SJCRH30 (cell line): ENCODE data around the gene RNF26. TPM values are rescaled to one million over a fixed set of nuclear protein-coding genes. Genes with fewer than 3 reads are reported as not detected.

ENCODE experiments used
- DNase-seq, 2 experiments: peaks; one replicate each; pipeline ENCODE4 v3.0.0-alpha.2; 2015 to 2020
- H3K27ac ChIP-seq: fragments of 250-450 bp; sonication (Bioruptor Pico); 2 replicates; pipeline ENCODE4 v1.5.1; 2020; ENCODE audit warnings: mild to moderate bottlenecking, moderate library complexity
- H3K27me3 ChIP-seq: fragments of 250-450 bp; sonication (Bioruptor Pico); 2 replicates; pipeline ENCODE4 v1.5.1; 2020; ENCODE audit warnings: mild to moderate bottlenecking, moderate library complexity
- H3K36me3 ChIP-seq: fragments of 250-450 bp; sonication (Bioruptor Pico); 2 replicates; pipeline ENCODE4 v1.5.1; 2020; ENCODE audit warnings: mild to moderate bottlenecking, moderate library complexity
- H3K4me1 ChIP-seq: fragments of 250-450 bp; sonication (Bioruptor Pico); 2 replicates; pipeline ENCODE4 v1.5.1; 2020; ENCODE audit warnings: mild to moderate bottlenecking, moderate library complexity
- H3K4me3 ChIP-seq: fragments of 250-450 bp; sonication (Bioruptor Pico); 2 replicates; pipeline ENCODE4 v1.5.1; 2020; ENCODE audit warnings: mild to moderate bottlenecking, moderate library complexity
- H3K9me3 ChIP-seq: fragments of 250-450 bp; sonication (Bioruptor Pico); replicated peaks from 2 replicates; pipeline ENCODE4 v1.5.1; 2020; ENCODE audit warnings: mild to moderate bottlenecking, moderate library complexity
- total RNA-seq: library from RNA; depleted of rRNA; stranded (reverse); fragments of >200 nt; shearing (Covaris generic); gene quantifications from 2 replicates; pipeline ENCODE4 v1.2.3, GENCODE V29; 2014; rRNA removed

The RNF26 gene
- total RNA-seq, 1 experiment from 2014 or later, result 10.4 TPM

DNA sequence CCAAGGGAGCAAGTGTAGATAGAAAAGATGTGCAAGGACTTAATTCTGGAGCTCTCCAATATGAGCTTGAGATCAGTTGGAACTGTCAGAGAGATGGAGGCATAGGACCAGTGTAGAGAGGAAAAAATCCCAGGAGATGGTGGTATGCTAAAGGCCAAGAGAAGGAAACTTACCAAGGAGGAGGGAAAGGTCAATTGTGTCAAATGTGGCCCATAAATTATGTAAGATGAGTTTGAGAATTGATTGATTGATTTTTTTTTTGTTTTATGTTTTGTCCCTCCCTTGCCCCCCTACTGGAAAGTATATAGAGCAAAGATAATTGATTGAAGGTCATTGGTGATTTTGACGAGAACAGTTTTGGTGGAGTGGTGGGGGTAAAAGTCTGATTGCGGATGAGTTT lies 50.0 kb downstream of the RNF26 start:
- no peak for DNase-seq
- no peaks in the 10 kb centered on the region for H3K36me3 ChIP-seq
- H3K9me3 ChIP-seq, result no peaks in the 10 kb centered on the region
- no peak overlapping the region for H3K27ac ChIP-seq
- no peaks in the 10 kb centered on the region for H3K27me3 ChIP-seq
- no peaks in the 10 kb centered on the region; the same call in 1 of the 2 replicates for H3K4me1 ChIP-seq
- no peak overlapping the region for H3K4me3 ChIP-seq

Other genes with a start within 250 kb of the RNF26 start
- 10.1 and 14.3 TPM in 2 replicates for gene HMBS, start 249.6 kb upstream of the RNF26 start, total RNA-seq
- gene DPAGT1, start 232.7 kb upstream of the RNF26 start, total RNA-seq, result 23.7 and 24.0 TPM in 2 replicates
- 4.1 and 4.8 TPM in 2 replicates for gene C2CD2L, start 227.2 kb upstream of the RNF26 start, total RNA-seq
- gene HINFP, start 212.9 kb upstream of the RNF26 start, total RNA-seq, result 14.4 and 15.2 TPM in 2 replicates
- gene ABCG4, start 185.5 kb upstream of the RNF26 start, total RNA-seq, result 0.08 TPM in 1 of 2 replicates, not detected in the other
- 0.24 and 0.25 TPM in 2 replicates for gene NLRX1, start 165.8 kb upstream of the RNF26 start, total RNA-seq
- gene NHERF4, start 149.1 kb upstream of the RNF26 start, total RNA-seq, result not detected in 2 replicates
- gene CBL, start 128.2 kb upstream of the RNF26 start, total RNA-seq, result 11.8 and 12.9 TPM in 2 replicates
- 30.2 and 31.7 TPM in 2 replicates for gene MCAM, start 17.4 kb upstream of the RNF26 start, total RNA-seq
- gene C1QTNF5, start 6.4 kb downstream of the RNF26 start, total RNA-seq, result 0.85 and 2.0 TPM in 2 replicates
- not detected in 2 replicates for gene MFRP, start 12.2 kb downstream of the RNF26 start, total RNA-seq
- 2.1 and 2.4 TPM in 2 replicates for gene USP2, start 47.2 kb downstream of the RNF26 start, total RNA-seq
- gene THY1, start 88.6 kb downstream of the RNF26 start, total RNA-seq, result 2.5 and 3.8 TPM in 2 replicates